Smooth muscle cell (in vitro differentiated cells): ENCODE measurements around the gene ZSCAN12. TPM values are rescaled to one million over a fixed set of nuclear protein-coding genes. Genes with fewer than 3 reads are reported as not detected.

ENCODE experiments used
- DNase-seq: peaks from one replicate; lab custom pipeline; 2025; ENCODE audit not compliant: unreplicated experiment; lab: John Stamatoyannopoulos, UW
- H2AFZ ChIP-seq: fragments of 200-600 bp; sonication (generic); 2 replicates; pipeline ENCODE4 v1.6.0; 2016; ENCODE audit warnings: antibody characterized with exemption, low read depth, mild to moderate bottlenecking
- H3F3A ChIP-seq: fragments of 200-600 bp; sonication (generic); 2 replicates; pipeline ENCODE4 v1.6.0; 2017; ENCODE audit warnings: antibody characterized with exemption, low read depth
- H3K27ac ChIP-seq: fragments of 200-600 bp; sonication (generic); 2 replicates; pipeline ENCODE4 v1.5.1; 2016; ENCODE audit warnings: low read depth, mild to moderate bottlenecking
- H3K27me3 ChIP-seq: fragments of 200-600 bp; sonication (generic); 2 replicates; pipeline ENCODE4 v1.6.1; 2016; ENCODE audit warnings: low read depth, mild to moderate bottlenecking
- H3K36me3 ChIP-seq: fragments of 200-600 bp; sonication (generic); 2 replicates; pipeline ENCODE4 v1.5.1; 2016; ENCODE audit warnings: low read depth
- H3K4me1 ChIP-seq: fragments of 200-600 bp; sonication (generic); 2 replicates; pipeline ENCODE4 v1.5.1; 2016; ENCODE audit warnings: low read depth
- H3K4me2 ChIP-seq: fragments of 200-600 bp; sonication (generic); 2 replicates; pipeline ENCODE4 v1.6.0; 2016; ENCODE audit warnings: mild to moderate bottlenecking
- H3K4me3 ChIP-seq: fragments of 200-600 bp; sonication (generic); 2 replicates; pipeline ENCODE4 v1.5.1; 2016; ENCODE audit warnings: mild to moderate bottlenecking
- H3K79me2 ChIP-seq: fragments of 200-600 bp; sonication (generic); 2 replicates; pipeline ENCODE4 v1.6.0; 2016; ENCODE audit warnings: low read depth, mild to moderate bottlenecking
- H3K9ac ChIP-seq: fragments of 200-600 bp; sonication (generic); 2 replicates; pipeline ENCODE4 v1.6.0; 2016; ENCODE audit warnings: low read depth
- H3K9me3 ChIP-seq: fragments of 200-600 bp; sonication (generic); replicated peaks from 2 replicates; pipeline ENCODE4 v1.5.1; 2016; ENCODE audit warnings: low read depth
- H4K20me1 ChIP-seq: fragments of 200-600 bp; sonication (generic); 2 replicates; pipeline ENCODE4 v1.6.0; 2016; ENCODE audit warnings: low read depth
- CTCF ChIP-seq: fragments of 200-600 bp; sonication (generic); IDR thresholded peaks from 2 replicates; pipeline ENCODE4 v1.5.1; 2017; ENCODE audit warnings: borderline replicate concordance, mild to moderate bottlenecking, antibody characterized with exemption; ENCODE audit not compliant: insufficient read depth, poor library complexity, severe bottlenecking
- WGBS: methylation state at CpG from one replicate; pipeline ENCODE4 v1.1.7; 2016; ENCODE audit warnings: low lambda C conversion rate; 5-methylcytosine and 5-hydroxymethylcytosine counted together
- polyA plus RNA-seq: library from polyadenylated mRNA; unstranded; fragments of >200 nt; fragmentation: Nextera tagmentation; extraction: Ambion mirVana; gene quantifications from 2 replicates; pipeline ENCODE4 v1.2.1, GENCODE V29; 2016
- total RNA-seq: library from RNA; depleted of rRNA; stranded (reverse); fragments of >200 nt; gene quantifications from 2 replicates; pipeline ENCODE4 v1.2.3, GENCODE V29; 2014

Gene ZSCAN12
- total and polyA plus RNA-seq, 2 experiments from 2014 or later, result 1.3 to 6.8 TPM

- TF ChIP-seq CTCF, result no peak
- no peaks in the 10 kb centered on the region for H3K79me2 ChIP-seq
- peaks cover 13% of the 10 kb centered on the region for H3K9me3 ChIP-seq
- no peak overlapping the region for H3K9ac ChIP-seq
- H3F3A ChIP-seq, result no peaks in the 10 kb centered on the region
- H3K27me3 ChIP-seq, result no peaks in the 10 kb centered on the region
- DNase-seq, result no peak
- no peak overlapping the region for H3K27ac ChIP-seq
- H2AFZ ChIP-seq, result no peak overlapping the region
- H4K20me1 ChIP-seq, result no peaks in the 10 kb centered on the region
- no peak overlapping the region for H3K4me2 ChIP-seq
- 93% methylated on average over 1 of the region's 1 CpG for WGBS
- no peak overlapping the region for H3K4me3 ChIP-seq
- peaks cover 3% of the 10 kb centered on the region for H3K4me1 ChIP-seq
- peaks cover 22% of the 10 kb centered on the region for H3K36me3 ChIP-seq
Observed at GRCh38 chr6:28377879-28378278, 21.7 kb downstream of the ZSCAN12 start.

- Histone ChIP-seq H3K27ac (no peak overlapping the region), H2AFZ (no peak overlapping the region), H3K9me3 (peaks cover 6% of the 10 kb centered on the region), H3K4me2 (no peak overlapping the region), H3K4me3 (no peak overlapping the region), H3K36me3 (peaks cover 1% of the 10 kb centered on the region), H3K9ac (no peak overlapping the region), H4K20me1 (no peaks in the 10 kb centered on the region), H3K4me1 (no peaks in the 10 kb centered on the region), H3K27me3 (no peaks in the 10 kb centered on the region), H3F3A (no peaks in the 10 kb centered on the region), H3K79me2 (no peaks in the 10 kb centered on the region)
- 98% methylated on average over 1 of the region's 1 CpG for WGBS
- no peak for DNase-seq
- no peak for TF ChIP-seq CTCF
Observed at GRCh38 chr6:28373925-28374324, 25.6 kb downstream of the ZSCAN12 start.

GRCh38 chr6:28371706-28372451 lies 27.7 kb downstream of the ZSCAN12 start:
- no peaks in the 10 kb centered on the region for H4K20me1 ChIP-seq
- WGBS, result 93% methylated on average over 9 of the region's 9 CpGs
- no peak for DNase-seq
- no peak overlapping the region for H3K27ac ChIP-seq
- no peaks in the 10 kb centered on the region for H3K27me3 ChIP-seq
- H3F3A ChIP-seq, result no peaks in the 10 kb centered on the region
- no peak for TF ChIP-seq CTCF
- no peak overlapping the region for H2AFZ ChIP-seq
- no peaks in the 10 kb centered on the region for H3K36me3 ChIP-seq
- H3K4me2 ChIP-seq, result no peak overlapping the region
- no peaks in the 10 kb centered on the region for H3K9me3 ChIP-seq
- H3K4me3 ChIP-seq, result no peak overlapping the region
- H3K79me2 ChIP-seq, result no peaks in the 10 kb centered on the region
- no peak overlapping the region for H3K9ac ChIP-seq
- H3K4me1 ChIP-seq, result no peaks in the 10 kb centered on the region

GRCh38 chr6:28371280-28371679 lies 28.3 kb downstream of the ZSCAN12 start:
- no peak overlapping the region for H3K4me3 ChIP-seq
- no peak overlapping the region for H3K4me2 ChIP-seq
- no peaks in the 10 kb centered on the region for H3K79me2 ChIP-seq
- H2AFZ ChIP-seq, result no peak overlapping the region
- H3K9ac ChIP-seq, result no peak overlapping the region
- TF ChIP-seq CTCF, result no peak
- H3K27ac ChIP-seq, result no peak overlapping the region
- H3F3A ChIP-seq, result no peaks in the 10 kb centered on the region
- DNase-seq, result no peak
- no peaks in the 10 kb centered on the region for H4K20me1 ChIP-seq
- no peaks in the 10 kb centered on the region for H3K27me3 ChIP-seq
- H3K9me3 ChIP-seq, result no peaks in the 10 kb centered on the region
- WGBS, result 96% methylated on average over 1 of the region's 1 CpG
- no peaks in the 10 kb centered on the region for H3K4me1 ChIP-seq
- H3K36me3 ChIP-seq, result no peaks in the 10 kb centered on the region
